Mucosa of gallbladder (tissue), 1 donor: ENCODE data around the gene PLXND1. TPM values are rescaled to one million over a fixed set of nuclear protein-coding genes. Genes with fewer than 3 reads are reported as not detected.

Experiments used
- DNase-seq: peaks from one replicate; pipeline ENCODE4 v3.0.0-alpha.2; 2020; ENCODE audit warnings: low spot score
- total RNA-seq: library from RNA; stranded (reverse); gene quantifications from one replicate; pipeline ENCODE4 v1.2.1, GENCODE V29; 2021
- donor health status: DM: no; HTN: no; CAD: no.

The PLXND1 gene
- total RNA-seq, 1 donor from 2014 or later = 82.2 TPM

DNA sequence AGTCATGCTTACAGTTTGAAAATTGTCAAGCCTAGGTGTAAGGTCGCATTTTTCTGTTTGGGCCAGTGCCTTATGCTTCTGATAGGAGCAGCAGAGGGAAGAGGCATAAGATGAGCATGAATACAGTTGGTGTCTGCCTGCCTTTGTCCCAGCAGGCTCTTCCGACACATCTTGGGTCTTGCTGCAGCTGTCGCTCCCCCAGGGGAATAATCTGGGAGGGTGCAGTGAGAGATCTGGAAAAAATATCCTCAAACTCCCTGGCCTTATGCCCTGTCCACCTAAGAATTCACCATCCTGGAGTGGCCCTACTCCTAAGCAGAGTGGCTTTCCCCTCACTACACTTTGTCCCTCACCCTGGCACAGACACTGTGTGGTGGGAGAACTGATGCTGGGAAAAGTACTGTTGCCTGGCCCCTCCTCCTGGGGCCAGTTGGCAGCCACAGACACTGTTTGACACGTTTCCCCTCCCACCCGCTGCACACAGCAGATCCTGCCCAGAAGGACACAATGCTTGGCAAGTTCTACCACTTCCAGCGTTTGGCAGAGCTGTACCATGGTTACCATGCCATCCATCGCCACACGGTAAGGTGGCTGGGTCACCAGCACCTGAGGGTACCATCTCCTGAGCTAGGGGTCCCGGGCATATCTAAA lies 99.2 kb downstream of the PLXND1 start:
- no peak for DNase-seq

DNA sequence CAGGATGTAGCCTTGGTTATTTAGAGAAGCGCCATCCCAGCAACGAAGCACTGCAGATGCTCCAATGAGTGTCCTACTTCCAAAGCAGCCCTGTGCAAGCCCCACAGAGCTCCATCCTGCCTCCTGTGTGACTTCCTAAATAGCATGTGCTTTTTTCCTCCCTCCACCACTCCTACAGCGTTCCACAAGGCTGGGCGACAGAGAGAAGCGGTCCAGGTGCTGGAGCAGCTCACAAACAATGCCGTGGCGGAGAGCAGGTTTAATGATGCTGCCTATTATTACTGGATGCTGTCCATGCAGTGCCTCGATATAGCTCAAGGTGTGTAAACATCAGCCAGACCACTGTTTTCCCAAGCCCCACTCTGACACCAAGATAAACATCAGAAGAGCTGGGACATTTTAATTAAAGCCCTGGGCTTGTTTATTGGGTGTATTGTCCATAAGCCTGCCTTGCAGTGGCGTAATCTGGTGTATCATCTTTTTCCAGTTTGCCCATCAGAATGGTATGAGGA lies 100.2 kb downstream of the PLXND1 start:
- no peak for DNase-seq

DNA sequence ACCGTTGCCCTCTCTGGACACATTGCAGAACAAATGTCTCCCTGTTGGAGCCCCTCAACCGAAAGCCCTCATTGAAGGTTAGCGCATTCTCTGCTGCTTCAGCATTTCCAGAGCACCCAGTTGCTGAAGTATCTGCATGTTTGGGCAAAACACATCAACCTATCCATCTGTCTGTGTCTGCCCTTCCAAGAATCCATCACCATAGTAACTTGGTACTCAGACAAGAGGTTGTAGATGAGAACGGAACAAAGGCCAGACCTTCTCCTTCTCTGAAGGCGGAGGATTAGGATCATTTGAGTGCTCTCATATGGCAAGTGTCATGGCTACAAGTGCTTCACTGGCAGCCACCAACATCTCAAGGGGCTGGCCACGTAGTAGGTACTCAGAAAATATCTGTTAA lies 101.1 kb downstream of the PLXND1 start:
- DNase-seq = no peak

Other genes with a start within 250 kb of the PLXND1 start
- gene EFCAB12, start 178.0 kb downstream of the PLXND1 start, total RNA-seq = 4.9 TPM
- 34.9 TPM for gene MBD4, start 166.7 kb downstream of the PLXND1 start, total RNA-seq
- gene IFT122, start 166.5 kb downstream of the PLXND1 start, total RNA-seq = 28.6 TPM
- not detected for gene RHO, start 78.0 kb downstream of the PLXND1 start, total RNA-seq
- gene H1-8, start 63.5 kb downstream of the PLXND1 start, total RNA-seq = not detected